Activated CD4-positive, CD25-positive, alpha-beta regulatory T cell treated with anti-CD3 and anti-CD28 coated beads, Interleukin-2, amount 50 U/mL, for 72 hours (primary cell): ENCODE results near the gene BSDC1.
A peak's percentile ranks its signal among the peaks of the same experiment; 100 is the strongest.
"Not testable (repeated sequence)": the region's sequence is repeated elsewhere in the genome, so short reads cannot be mapped to it uniquely, and the experiment has no call there.

Source experiments
- DNase-seq: peaks from one replicate; pipeline ENCODE4 v3.0.0; 2021

The BSDC1 gene

GRCh38 chr1:32356478-32356877, 37.8 kb downstream of the BSDC1 start:
- no peak for DNase-seq

- DNase-seq: not testable (repeated sequence)
Measured at GRCh38 chr1:32355778-32356177, 38.5 kb downstream of the BSDC1 start.

- no peak for DNase-seq
Measured at GRCh38 chr1:32353886-32354570, 40.2 kb downstream of the BSDC1 start.

- DNase-seq: no peak
Measured at GRCh38 chr1:32353431-32353830, 40.8 kb downstream of the BSDC1 start.

- no peak for DNase-seq
Measured at GRCh38 chr1:32352831-32353383, 41.3 kb downstream of the BSDC1 start.

GRCh38 chr1:32352239-32352745, 41.9 kb downstream of the BSDC1 start:
- no peak for DNase-seq

- DNase-seq: peak; percentile 93
Measured at GRCh38 chr1:32351399-32352238, 42.6 kb downstream of the BSDC1 start.

- peak; percentile 85 for DNase-seq
Measured at GRCh38 chr1:32350785-32351398, 43.3 kb downstream of the BSDC1 start.

- no peak for DNase-seq
Measured at GRCh38 chr1:32349211-32349708, 45.0 kb downstream of the BSDC1 start.

- no peak for DNase-seq
Measured at GRCh38 chr1:32346532-32347157, 47.6 kb downstream of the BSDC1 start.

- no peak for DNase-seq
Measured at GRCh38 chr1:32345289-32345827, 48.9 kb downstream of the BSDC1 start.

GRCh38 chr1:32342704-32343103, 51.5 kb downstream of the BSDC1 start:
- no peak for DNase-seq

GRCh38 chr1:32341971-32342370, 52.3 kb downstream of the BSDC1 start:
- no peak for DNase-seq

- no peak for DNase-seq
Measured at GRCh38 chr1:32341186-32341757, 53.0 kb downstream of the BSDC1 start.

- DNase-seq: no peak
Measured at GRCh38 chr1:32339363-32339978, 54.8 kb downstream of the BSDC1 start.

GRCh38 chr1:32338637-32339145, 55.5 kb downstream of the BSDC1 start:
- no peak for DNase-seq

GRCh38 chr1:32337855-32338636, 56.2 kb downstream of the BSDC1 start:
- DNase-seq: no peak

GRCh38 chr1:32336963-32337675, 57.1 kb downstream of the BSDC1 start:
- no peak for DNase-seq

- DNase-seq: no peak
Measured at GRCh38 chr1:32336591-32336932, 57.7 kb downstream of the BSDC1 start.
